ENCODE measurements around the gene PPARD.

DNA sequence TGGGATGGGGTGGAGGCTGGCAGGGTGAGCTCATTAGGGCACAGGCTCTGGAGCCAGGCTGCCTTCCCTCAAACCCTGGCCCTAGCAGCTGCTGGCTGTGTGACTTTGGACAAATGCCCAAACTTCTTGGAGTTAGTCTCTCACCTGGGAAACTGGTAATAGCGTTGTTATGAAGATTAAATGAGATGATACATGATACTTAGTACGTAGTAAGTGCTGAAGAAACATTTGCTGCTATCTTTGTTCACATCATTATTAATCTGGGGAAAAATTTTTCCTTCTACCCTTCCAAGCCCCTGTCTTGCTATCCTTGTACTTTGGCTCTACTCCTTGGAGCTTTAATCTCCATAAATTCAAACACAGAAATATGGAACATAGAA, 22.3 kb upstream of the PPARD start:
- TF ChIP-seq, protein P1, sequence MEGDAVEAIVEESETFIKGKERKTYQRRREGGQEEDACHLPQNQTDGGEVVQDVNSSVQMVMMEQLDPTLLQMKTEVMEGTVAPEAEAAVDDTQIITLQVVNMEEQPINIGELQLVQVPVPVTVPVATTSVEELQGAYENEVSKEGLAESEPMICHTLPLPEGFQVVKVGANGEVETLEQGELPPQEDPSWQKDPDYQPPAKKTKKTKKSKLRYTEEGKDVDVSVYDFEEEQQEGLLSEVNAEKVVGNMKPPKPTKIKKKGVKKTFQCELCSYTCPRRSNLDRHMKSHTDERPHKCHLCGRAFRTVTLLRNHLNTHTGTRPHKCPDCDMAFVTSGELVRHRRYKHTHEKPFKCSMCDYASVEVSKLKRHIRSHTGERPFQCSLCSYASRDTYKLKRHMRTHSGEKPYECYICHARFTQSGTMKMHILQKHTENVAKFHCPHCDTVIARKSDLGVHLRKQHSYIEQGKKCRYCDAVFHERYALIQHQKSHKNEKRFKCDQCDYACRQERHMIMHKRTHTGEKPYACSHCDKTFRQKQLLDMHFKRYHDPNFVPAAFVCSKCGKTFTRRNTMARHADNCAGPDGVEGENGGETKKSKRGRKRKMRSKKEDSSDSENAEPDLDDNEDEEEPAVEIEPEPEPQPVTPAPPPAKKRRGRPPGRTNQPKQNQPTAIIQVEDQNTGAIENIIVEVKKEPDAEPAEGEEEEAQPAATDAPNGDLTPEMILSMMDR (IDR thresholded peaks at IDR 0.05), result no peak
- no peak for TF ChIP-seq POLR2A (IDR thresholded peaks at IDR 0.05)

Measured in adrenal gland (tissue), 5 donors.